Measurements from ENCODE around the gene RAI14.
"Not testable (repeated sequence)": the region's sequence is repeated elsewhere in the genome, so short reads cannot be mapped to it uniquely, and the experiment has no call there.

Gene RAI14

DNA sequence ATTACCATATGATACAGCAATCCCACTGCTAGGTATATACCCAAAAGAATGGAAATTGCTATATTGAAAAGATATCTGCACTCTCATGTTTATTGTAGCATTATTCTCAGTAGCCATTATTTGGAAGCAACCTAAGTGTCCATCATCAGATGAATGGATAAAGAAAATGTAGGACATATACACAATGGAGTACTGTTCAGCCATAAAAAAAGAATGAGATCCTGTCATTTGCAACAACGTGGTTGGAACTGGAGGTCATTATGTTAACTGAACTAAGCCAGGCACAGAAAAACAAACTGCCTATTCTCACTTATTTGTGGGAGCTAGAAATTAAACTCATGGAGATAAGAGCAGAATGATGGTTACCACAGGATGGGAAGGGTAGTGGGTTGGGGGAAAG, 119.8 kb downstream of the RAI14 start:
- DNase-seq = no peak

GRCh38 chr5:34778091-34778850, 122.1 kb downstream of the RAI14 start:
- DNase-seq = no peak

GRCh38 chr5:34783892-34784291, 127.8 kb downstream of the RAI14 start:
- DNase-seq = not testable (repeated sequence)

- no peak for DNase-seq
Observed at GRCh38 chr5:34787035-34787434, 130.9 kb downstream of the RAI14 start.

DNA sequence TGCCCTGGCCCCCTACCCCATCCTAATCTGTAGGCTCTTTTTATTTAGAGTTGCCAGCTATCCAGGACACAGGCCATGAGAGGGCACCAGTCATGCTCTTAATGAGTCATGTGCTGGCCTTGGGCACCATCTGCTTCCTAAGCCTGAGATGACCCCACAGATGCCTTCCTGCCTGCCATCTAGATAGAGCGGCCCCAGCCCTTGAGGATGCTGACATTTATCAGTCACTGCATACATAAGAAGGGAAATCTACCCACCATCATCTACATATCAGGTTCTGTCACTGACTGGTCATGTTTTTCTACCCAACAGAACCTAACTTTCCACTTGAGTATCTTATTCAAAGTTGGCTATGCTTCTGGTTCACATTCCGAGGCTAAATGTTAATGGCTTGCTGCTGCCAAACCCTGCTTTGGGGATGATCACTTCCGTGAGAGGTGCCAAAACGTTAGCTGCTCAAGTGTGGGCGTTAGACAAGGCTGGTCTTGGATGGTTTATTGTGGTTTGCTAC, 132.9 kb downstream of the RAI14 start:
- no peak for DNase-seq

- no peak for DNase-seq
Observed at GRCh38 chr5:34789639-34790038, 133.5 kb downstream of the RAI14 start.

GRCh38 chr5:34790069-34790468, 133.9 kb downstream of the RAI14 start:
- no peak for DNase-seq

DNA sequence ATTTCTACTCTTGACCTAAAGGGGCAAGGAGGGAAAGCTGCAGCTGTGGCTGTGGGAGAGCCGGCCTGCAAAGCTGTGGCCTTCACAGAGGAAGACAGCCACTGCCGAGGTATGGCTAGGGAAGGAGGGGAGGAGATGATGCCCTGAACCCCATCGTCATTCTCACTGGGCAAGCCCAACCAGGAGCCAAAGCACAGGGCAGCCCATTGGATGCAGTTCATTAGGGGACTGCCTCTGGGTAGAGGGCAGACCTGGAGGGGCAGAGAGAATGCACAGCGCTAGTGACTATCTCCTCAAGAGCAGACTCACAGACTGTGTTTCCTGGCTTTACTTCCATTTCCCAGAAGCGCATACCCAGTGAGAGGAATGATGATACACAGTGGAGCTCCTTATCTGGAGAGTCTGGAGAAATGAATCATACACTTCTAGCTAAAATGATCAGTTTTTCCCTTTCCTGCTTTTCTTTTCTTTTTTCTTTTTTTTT, 135.7 kb downstream of the RAI14 start:
- DNase-seq = no peak

DNA sequence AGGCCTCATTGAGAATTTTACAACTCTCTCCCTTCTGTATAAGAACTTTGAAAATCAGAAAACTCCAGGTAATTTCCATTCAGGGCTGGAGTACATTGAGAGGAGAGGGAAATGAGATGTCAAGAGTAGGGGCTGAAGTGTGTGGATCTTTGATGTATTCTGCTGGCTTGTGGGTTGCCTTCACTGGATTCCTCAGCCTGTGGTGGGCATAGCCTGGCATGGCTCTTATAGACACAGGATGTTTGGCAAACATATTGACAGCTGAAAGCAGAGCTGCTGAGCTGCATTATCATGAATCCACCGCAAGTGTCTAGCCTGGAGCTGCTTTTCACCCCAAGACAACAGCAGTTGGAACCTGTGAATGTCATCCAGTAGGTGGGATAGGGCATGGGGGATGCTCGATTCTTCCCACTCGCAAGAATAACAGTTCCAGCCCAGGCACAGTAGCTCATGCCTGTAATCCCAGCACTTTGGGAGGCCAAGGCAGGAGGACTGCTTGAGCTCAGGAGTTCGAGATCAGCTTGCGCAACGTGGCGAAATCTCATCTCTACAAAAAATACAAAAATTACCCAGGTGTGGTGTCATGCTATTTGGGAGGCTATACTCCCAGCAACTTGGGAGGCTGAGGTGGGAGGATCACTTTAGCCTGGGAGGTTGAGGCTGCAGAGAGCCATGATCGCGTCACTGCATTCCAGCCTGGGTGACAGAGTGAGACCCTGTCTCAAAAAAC, 146.9 kb downstream of the RAI14 start:
- no peak for DNase-seq

- no peak for DNase-seq
Observed at GRCh38 chr5:34803974-34804732, 148.0 kb downstream of the RAI14 start.

- no peak for DNase-seq
Observed at GRCh38 chr5:34804913-34805312, 148.8 kb downstream of the RAI14 start.

- no peak for DNase-seq
Observed at GRCh38 chr5:34806532-34806931, 150.4 kb downstream of the RAI14 start.

GRCh38 chr5:34811706-34812105, 155.6 kb downstream of the RAI14 start:
- no peak for DNase-seq

- no peak for DNase-seq
Observed at GRCh38 chr5:34813509-34813908, 157.4 kb downstream of the RAI14 start.

DNA sequence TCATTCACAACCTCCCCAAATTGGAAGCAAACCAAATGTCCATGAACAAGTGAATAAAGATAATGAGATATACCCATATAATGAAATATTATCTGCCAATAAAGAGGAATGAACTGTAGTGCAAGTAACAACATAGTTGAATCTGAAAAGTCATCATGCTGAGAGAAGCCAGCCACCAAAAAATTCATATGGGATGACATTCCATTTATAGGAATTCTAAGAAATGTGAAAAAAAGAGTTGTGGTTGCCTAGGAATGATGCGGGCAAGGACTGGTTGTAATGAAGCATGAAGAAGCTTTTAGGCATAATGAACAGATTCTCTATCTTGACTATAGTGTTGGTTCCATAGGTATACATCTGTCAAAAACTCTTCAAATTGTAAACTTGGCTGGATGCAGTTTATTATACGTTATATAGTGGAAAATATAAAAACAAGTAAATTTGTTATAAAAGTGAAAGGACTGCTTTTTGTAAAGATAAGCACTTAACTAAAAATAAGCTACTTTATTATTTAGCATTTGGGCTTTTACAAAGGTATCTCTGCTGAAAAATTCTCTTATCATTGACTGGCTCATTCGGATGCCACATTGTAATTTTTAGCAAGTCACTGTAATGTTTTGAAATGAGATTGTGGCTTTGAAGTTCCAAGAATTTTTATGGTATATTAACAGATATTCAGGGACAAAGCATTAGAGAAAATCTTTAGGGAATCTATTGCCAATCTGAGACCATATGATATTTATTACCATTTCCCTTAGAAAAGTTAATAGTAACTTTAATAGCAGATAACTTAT, 161.6 kb downstream of the RAI14 start:
- no peak for DNase-seq

DNA sequence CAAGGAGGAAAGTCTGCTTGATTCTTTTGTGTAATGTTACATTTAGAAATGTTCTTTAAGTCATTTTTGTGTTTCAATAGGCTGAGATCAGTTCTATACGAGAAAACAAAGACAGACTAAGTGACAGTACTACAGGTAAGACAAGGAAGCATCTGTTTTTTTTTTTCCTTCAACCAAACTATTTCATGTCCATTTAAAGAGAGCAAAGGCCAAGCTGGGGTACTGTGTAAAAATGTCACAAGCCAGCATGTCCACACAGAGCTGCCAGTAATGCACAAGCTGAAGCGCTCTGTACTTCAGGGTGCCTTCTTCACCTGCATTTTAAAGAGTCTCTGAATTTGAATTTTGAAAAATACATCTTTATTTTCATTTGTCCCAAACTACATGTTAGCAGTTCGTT, 162.6 kb downstream of the RAI14 start:
- DNase-seq = no peak

- no peak for DNase-seq
Observed at GRCh38 chr5:34820593-34820992, 164.5 kb downstream of the RAI14 start.

- DNase-seq = no peak
Observed at GRCh38 chr5:34822956-34823715, 167.0 kb downstream of the RAI14 start.

DNA sequence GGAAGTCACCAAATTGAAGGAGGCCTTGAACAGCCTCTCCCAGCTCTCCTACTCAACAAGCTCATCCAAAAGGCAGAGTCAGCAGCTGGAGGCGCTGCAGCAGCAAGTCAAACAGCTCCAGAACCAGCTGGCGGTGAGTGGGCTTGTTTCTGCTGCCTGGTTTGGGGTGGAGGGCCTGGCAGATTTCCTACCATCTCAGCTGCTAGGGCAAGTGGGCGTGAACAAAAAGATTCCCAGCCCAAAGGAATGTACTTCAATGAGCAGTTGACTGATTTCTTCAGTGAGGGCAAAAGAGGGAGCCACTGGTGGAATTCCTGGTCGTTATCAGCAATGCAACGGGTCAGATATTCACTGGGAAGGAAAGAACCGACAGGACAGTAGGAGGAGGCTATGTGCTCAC, 170.2 kb downstream of the RAI14 start:
- DNase-seq = no peak

- DNase-seq = no peak
Observed at GRCh38 chr5:34827588-34828506, 171.7 kb downstream of the RAI14 start.

GRCh38 chr5:34830827-34831226, 174.7 kb downstream of the RAI14 start:
- not testable (repeated sequence) for DNase-seq
